Ovary (tissue), 9 donors: ENCODE results near the gene SIN3A. TPM values are rescaled to one million over a fixed set of nuclear protein-coding genes. Genes with fewer than 3 reads are reported as not detected.

Source experiments
- DNase-seq, 5 donors: peaks; one replicate each; pipeline ENCODE4 v3.0.0-alpha.2; 2019 to 2020
- H3K27ac ChIP-seq, 2 donors: fragments of 200-600 bp; one replicate each; pipeline versions ENCODE4 v1.5.1 to v1.8.0; 2019 to 2022
- H3K27me3 ChIP-seq: fragments of 200-600 bp; one replicate; pipeline ENCODE4 v1.8.0; 2022
- H3K36me3 ChIP-seq: fragments of 200-600 bp; sonication (generic); one replicate; pipeline ENCODE4 v1.5.1; 2019
- H3K4me1 ChIP-seq: one replicate; pipeline ENCODE4 v1.8.1; 2013; ENCODE audit warnings: mild to moderate bottlenecking, moderate library complexity; ENCODE audit not compliant: insufficient read depth
- H3K4me3 ChIP-seq: fragments of 200-600 bp; sonication (generic); one replicate; pipeline ENCODE4 v1.5.1; 2017
- H3K9me3 ChIP-seq, 2 donors: fragments of 200-600 bp in 1 of 2; sonication (generic) in 1 of 2; one replicate each; pipeline versions ENCODE4 v1.5.1 to v1.8.1; 2013 to 2019; ENCODE audit warnings: mild to moderate bottlenecking in 1 of 2, moderate library complexity in 1 of 2
- CTCF ChIP-seq, 3 donors: fragments of 450-650 bp in 2 of 3; fragments of 200-600 bp in 1 of 3; IDR thresholded peaks; one replicate each; pipeline versions ENCODE4 v1.5.1 to v1.8.0; 2016 to 2022; ENCODE audit warnings: antibody characterized with exemption in 3 of 3, mild to moderate bottlenecking in 1 of 3
- EP300 ChIP-seq: sonication (generic); formaldehyde crosslinking; IDR thresholded peaks from one replicate; pipeline ENCODE4 v1.6.1; 2017; ENCODE audit warnings: antibody characterized with exemption
- POLR2A ChIP-seq: fragments of 450-650 bp; IDR thresholded peaks from one replicate; pipeline ENCODE4 v1.6.1; 2017; ENCODE audit warnings: antibody characterized with exemption, mild to moderate bottlenecking, moderate library complexity
- WGBS, 3 donors: extraction: QIAGEN DNeasy Blood & Tissue Kit in 1 of 3; methylation state at CpG; one replicate each; pipeline versions ENCODE4 v1.1.5 to v1.1.7; 2013 to 2017; 5-methylcytosine and 5-hydroxymethylcytosine counted together
- intact Hi-C, 4 donors: fragments of 100-400 bp; cut with DNase I; formaldehyde crosslinking; loops; one replicate each; pipeline versions ENCODE4 v1.11.0 to v1.15.1; 2022 to 2023
- polyA plus RNA-seq, 2 donors: library from polyadenylated mRNA; stranded (reverse); fragments of 200-250 nt in 1 of 2; fragments of 350-450 nt in 1 of 2; fragmentation: Illumina TruSeq in 1 of 2; extraction: RNeasy Lipid Tissue Mini Kit (QIAGEN cat#74804) in 1 of 2; gene quantifications; one replicate each; pipeline ENCODE4 v1.2.3, GENCODE V29; 2013 to 2014
- total RNA-seq, 7 donors: library from RNA; depleted of rRNA in 2 of 7; stranded (reverse); fragments of >200 nt in 2 of 7; fragmentation: NEBNext Ultra II Directional in 3 of 7; extraction: Animal tissue kit (Norgen Biotek cat#: 25700) in 3 of 7; gene quantifications; one replicate each; pipeline versions ENCODE4 v1.1.0 to v1.2.4, GENCODE V29; 2016 to 2023
- donor health status: DM: no; HTN: no; CAD: no; lungs with moderate emphysema.
- donor health status: DM: no; HTN: no; CAD: no.
- donor health status: Bipolar disorder and iron deficiency.
- donor health status: DM: yes; HTN: yes; CAD: no.
- donor health status: DM: no; HTN: no; CAD: no.
- donor health status: DM: yes; HTN: yes; CAD: no.

Gene SIN3A
- total and polyA plus RNA-seq, 9 donors, result 29.3 to 115 (median 88.5) TPM

GRCh38 chr15:75354454-75354853 is 97.0 kb downstream of the SIN3A start:
- Histone ChIP-seq H3K27ac (no peak overlapping the region), H3K4me3 (no peak overlapping the region), H3K27me3 (no peaks in the 10 kb centered on the region), H3K4me1 (no peaks in the 10 kb centered on the region), H3K36me3 (no peaks in the 10 kb centered on the region), H3K9me3 (no peaks in the 10 kb centered on the region)
- intact Hi-C loops, result no loop called here
- peak in 2 of 5 donors; percentile 12 to 15 for DNase-seq
- WGBS, 3 donors, result 74 to 88% (median 80%) methylated on average over 7 of the region's 7 CpGs
- no peak for TF ChIP-seq POLR2A
- TF ChIP-seq EP300, result no peak
- TF ChIP-seq CTCF (IDR thresholded peaks at IDR 0.05), result no peak

- no peak for TF ChIP-seq EP300
- TF ChIP-seq CTCF (IDR thresholded peaks at IDR 0.05), result no peak
- TF ChIP-seq POLR2A, result no peak
- DNase-seq, result peak in 2 of 5 donors; percentile 21 to 23
- no peaks in the 10 kb centered on the region for H3K27me3 ChIP-seq
These were observed 97.9 kb downstream of the SIN3A start for GRCh38 chr15:75353604-75354003.

GRCh38 chr15:75352186-75353080 is 99.1 kb downstream of the SIN3A start:
- Histone ChIP-seq H3K27ac (no peak overlapping the region), H3K9me3 (no peaks in the 10 kb centered on the region), H3K36me3 (no peaks in the 10 kb centered on the region), H3K27me3 (no peaks in the 10 kb centered on the region), H3K4me1 (peaks cover 7% of the 10 kb centered on the region), H3K4me3 (no peak overlapping the region)
- TF ChIP-seq POLR2A, result no peak
- TF ChIP-seq EP300, result no peak
- no peak for TF ChIP-seq CTCF (IDR thresholded peaks at IDR 0.05)
- 83 to 85% (median 85%) methylated on average over 15 to 16 of the region's 16 CpGs for WGBS, 3 donors
- intact Hi-C loops, result loop anchor here in 1 of 4 donors (1.0 kb wide), 1 partner anchor 20 kb away; no protein-coding TSS in a partner anchor
- DNase-seq, result peak in 2 of 5 donors; percentile 15 to 16

More at GRCh38 chr15:75353604-75354003, 97.9 kb downstream of the SIN3A start:
- Histone ChIP-seq H3K4me3 (no peak overlapping the region), H3K36me3 (no peaks in the 10 kb centered on the region), H3K27ac (no peak overlapping the region), H3K9me3 (no peaks in the 10 kb centered on the region), H3K4me1 (peaks cover 4% of the 10 kb centered on the region)
- 70 to 81% (median 76%) methylated on average over 6 to 7 of the region's 7 CpGs for WGBS, 3 donors
- intact Hi-C loops, result no loop called here

GRCh38 chr15:75350601-75351361 is 100.7 kb downstream of the SIN3A start:
- WGBS, 3 donors, result 53 to 59% (median 57%) methylated on average over 7 of the region's 7 CpGs
- Histone ChIP-seq H3K36me3 (no peaks in the 10 kb centered on the region), H3K4me1 (peaks cover 7% of the 10 kb centered on the region), H3K4me3 (no peak overlapping the region), H3K27ac (no peak overlapping the region), H3K9me3 (no peaks in the 10 kb centered on the region), H3K27me3 (no peaks in the 10 kb centered on the region)
- TF ChIP-seq POLR2A, result no peak
- no peak for TF ChIP-seq EP300
- TF ChIP-seq CTCF (IDR thresholded peaks at IDR 0.05), result no peak
- no peak for DNase-seq
- intact Hi-C loops, result no loop called here
